KOPT-K1 (cell line): ENCODE results near the gene MCCC2.
A peak's percentile ranks its signal among the peaks of the same experiment; 100 is the strongest.
"Not testable (repeated sequence)": the region's sequence is repeated elsewhere in the genome, so short reads cannot be mapped to it uniquely, and the experiment has no call there.

Experiments
- H3K27ac ChIP-seq: fragments of 200-600 bp; sonication (generic); 2 replicates; pipeline ENCODE4 v1.5.1; 2016; ENCODE audit warnings: antibody characterized with exemption, mild to moderate bottlenecking, low read depth, low read length; ENCODE audit not compliant: poor library complexity, severe bottlenecking
- H3K36me3 ChIP-seq: fragments of 200-600 bp; sonication (generic); 2 replicates; pipeline ENCODE4 v1.5.1; 2017; ENCODE audit warnings: antibody characterized with exemption, mild to moderate bottlenecking, low read length, moderate library complexity; ENCODE audit not compliant: insufficient read depth
- H3K9me3 ChIP-seq: fragments of 200-600 bp; sonication (generic); 2 replicates; pipeline ENCODE4 v1.5.1; 2017; ENCODE audit warnings: antibody characterized with exemption, low read length, mild to moderate bottlenecking; ENCODE audit not compliant: insufficient read depth, poor library complexity, severe bottlenecking

The MCCC2 gene

DNA sequence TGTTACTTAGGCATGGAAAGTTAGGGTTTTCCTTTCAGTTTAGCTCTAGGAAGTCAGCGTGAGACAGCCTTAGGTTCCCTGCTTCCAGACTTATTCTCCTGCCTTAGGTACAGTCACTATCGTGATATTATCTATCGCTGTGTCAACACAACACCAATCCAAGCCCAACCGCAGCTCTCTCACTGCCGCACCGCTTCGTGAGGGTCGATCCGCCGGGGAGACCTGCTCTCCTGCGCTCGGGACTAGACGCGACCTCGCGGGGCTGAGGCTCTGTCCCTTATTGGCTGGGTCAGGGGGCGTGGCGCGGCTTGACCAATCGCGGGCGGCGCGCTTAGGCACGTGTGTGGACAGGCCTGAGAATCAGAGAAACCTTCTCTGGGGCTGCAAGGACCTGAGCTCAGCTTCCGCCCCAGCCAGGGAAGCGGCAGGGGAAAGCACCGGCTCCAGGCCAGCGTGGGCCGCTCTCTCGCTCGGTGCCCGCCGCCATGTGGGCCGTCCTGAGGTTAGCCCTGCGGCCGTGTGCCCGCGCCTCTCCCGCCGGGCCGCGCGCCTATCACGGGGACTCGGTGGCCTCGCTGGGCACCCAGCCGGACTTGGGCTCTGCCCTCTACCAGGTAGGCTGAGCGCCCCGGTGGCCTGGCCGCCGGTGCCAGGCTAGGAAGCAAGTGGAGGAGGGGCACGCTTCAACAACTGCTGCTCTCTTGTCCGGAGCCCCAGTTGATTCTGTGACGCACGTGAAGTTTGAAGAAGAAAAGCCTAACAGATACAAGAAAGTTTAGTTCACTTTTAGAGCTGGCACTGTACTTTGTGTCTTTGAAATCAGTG lies at the start of gene MCCC2:
Gene MCCC2 (plus strand): TSS at position 400 of the 825 bp plus-strand sequence. CDS start 86 bp downstream, at position 486.
- Histone ChIP-seq H3K36me3 (no peaks in the 10 kb centered on the region), H3K27ac (peak within 1 kb of the TSS; percentile 80), H3K9me3 (no peaks in the 10 kb centered on the region)

DNA sequence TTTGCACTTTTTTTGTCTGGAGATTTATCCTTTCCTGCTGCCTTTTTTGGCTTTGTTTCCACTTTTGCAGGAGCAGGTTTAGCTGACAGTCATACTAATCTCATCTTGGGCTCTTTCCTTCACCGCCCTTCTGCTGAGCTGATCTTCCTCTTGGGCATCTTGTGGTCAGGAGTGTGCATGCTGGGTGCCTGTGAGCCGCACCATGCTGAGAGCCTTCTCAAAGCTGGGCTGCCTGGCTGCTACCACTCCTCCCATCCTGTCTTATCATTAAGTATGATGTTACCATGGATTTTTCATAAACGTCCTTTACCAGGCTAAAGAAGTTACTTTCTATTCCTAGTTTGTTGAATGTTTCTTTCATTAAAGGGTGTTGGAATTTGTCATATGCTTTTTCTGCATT lies 49.5 kb upstream of the MCCC2 start:
- no peaks in the 10 kb centered on the region for H3K9me3 ChIP-seq
- peaks cover 99% of the 10 kb centered on the region for H3K36me3 ChIP-seq
- no peak overlapping the region for H3K27ac ChIP-seq

DNA sequence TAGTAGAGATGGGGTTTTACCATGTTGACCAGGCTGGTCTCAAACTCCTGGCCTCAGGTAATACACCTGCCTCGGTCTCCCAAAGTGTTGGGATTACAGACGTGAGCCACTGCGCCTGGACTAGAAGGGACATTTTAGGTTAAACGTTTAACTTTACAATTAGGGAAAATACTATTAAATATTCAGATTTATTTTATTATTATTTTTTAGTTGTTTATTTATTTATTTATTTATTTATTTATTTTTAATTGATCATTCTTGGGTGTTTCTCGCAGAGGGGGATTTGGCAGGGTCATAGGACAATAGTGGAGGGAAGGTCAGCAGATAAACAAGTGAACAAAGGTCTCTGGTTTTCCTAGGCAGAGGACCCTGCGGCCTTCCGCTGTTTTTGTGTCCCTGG lies 36.3 kb upstream of the MCCC2 start:
- H3K36me3 ChIP-seq: peaks cover 87% of the 10 kb centered on the region
- not testable (repeated sequence) for H3K27ac ChIP-seq, H3K9me3 ChIP-seq

DNA sequence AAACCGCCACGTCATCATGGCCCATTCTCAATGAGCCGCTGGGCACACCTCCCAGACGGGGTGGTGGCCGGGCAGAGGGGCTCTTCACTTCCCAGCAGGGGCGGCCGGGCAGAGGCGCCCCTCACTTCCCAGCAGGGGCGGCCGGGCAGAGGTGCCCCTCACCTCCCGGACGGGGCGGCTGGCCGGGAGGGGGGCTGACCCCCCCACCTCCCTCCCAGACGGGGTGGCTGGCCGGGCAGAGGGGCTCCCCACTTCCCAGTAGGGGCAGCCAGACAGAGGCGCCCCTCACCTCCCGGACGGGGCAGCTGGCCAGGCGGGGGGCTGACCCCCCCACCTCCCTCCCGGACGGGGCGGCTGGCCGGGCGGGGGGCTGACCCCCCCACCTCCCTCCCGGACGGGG lies 35.6 kb upstream of the MCCC2 start:
- H3K36me3 ChIP-seq: peaks cover 87% of the 10 kb centered on the region
- not testable (repeated sequence) for H3K27ac ChIP-seq, H3K9me3 ChIP-seq

DNA sequence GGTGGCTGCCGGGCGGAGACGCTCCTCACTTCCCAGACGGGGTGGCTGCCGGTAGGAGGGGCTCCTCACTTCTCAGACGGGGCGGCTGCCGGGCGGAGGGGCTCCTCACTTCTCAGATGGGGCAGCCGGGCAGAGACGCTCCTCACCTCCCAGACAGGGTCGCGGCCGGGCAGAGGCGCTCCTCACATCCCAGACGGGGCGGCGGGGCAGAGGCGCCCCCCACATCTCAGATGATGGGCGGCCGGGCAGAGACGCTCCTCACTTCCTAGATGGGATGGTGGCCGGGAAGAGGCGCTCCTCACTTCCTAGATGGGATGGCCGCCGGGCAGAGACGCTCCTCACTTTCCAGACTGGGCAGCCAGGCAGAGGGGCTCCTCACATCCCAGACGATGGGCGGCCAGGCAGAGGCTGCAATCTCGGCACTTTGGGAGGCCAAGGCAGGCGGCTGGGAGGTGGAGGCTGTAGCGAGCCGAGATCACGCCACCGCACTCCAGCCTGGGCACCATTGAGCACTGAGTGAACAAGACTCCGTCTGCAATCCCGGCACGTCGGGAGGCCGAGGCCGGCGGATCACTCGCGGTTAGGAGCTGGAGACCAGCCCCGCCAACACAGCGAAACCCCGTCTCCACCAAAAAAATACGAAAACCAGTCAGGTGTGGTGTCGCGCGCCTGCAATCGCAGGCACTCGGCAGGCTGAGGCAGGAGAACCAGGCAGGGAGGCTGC lies 35.0 kb upstream of the MCCC2 start:
- H3K27ac ChIP-seq, H3K9me3 ChIP-seq: not testable (repeated sequence)
- peaks cover 87% of the 10 kb centered on the region for H3K36me3 ChIP-seq

DNA sequence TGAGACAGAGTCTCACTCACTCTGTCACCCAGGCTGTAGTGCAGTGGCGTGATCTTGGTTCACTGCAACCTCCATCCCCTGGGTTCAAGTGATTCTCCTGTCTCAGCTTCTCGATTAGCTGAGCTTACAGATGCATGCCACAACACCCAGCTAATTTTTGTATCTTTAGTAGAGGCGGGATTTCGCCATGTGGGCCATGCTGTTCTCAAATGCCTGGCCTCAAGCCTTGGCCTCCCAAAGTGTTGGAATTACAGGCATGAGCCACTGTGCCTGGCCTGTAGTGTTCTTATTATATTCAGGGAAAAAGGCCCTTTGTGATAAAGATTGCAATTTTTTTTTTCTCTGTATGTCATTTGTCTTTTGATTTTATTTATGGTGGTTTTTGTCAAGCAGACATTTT lies 24.0 kb upstream of the MCCC2 start:
- peaks cover 95% of the 10 kb centered on the region for H3K36me3 ChIP-seq
- H3K9me3 ChIP-seq: no peaks in the 10 kb centered on the region
- no peak overlapping the region for H3K27ac ChIP-seq

DNA sequence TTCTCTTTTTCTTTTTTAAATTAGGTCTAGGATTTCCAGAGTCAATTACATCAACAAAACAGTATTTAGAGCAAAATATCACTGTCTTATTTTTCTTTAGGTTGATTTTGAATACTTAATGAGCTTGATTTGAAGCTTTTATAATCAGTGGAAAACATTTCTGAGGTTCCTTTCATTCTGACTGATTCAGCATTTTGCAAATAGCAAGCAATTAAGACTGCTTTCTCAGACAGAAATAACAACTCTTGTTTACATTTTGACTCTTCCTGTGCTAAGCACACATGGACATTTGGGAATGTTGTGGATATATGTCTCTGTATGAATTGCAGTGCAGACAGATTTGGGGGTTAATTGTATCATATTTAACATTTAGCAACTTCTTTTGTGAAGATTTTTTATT lies 22.2 kb upstream of the MCCC2 start:
- peaks cover 87% of the 10 kb centered on the region for H3K36me3 ChIP-seq
- H3K27ac ChIP-seq: no peak overlapping the region
- no peaks in the 10 kb centered on the region for H3K9me3 ChIP-seq

DNA sequence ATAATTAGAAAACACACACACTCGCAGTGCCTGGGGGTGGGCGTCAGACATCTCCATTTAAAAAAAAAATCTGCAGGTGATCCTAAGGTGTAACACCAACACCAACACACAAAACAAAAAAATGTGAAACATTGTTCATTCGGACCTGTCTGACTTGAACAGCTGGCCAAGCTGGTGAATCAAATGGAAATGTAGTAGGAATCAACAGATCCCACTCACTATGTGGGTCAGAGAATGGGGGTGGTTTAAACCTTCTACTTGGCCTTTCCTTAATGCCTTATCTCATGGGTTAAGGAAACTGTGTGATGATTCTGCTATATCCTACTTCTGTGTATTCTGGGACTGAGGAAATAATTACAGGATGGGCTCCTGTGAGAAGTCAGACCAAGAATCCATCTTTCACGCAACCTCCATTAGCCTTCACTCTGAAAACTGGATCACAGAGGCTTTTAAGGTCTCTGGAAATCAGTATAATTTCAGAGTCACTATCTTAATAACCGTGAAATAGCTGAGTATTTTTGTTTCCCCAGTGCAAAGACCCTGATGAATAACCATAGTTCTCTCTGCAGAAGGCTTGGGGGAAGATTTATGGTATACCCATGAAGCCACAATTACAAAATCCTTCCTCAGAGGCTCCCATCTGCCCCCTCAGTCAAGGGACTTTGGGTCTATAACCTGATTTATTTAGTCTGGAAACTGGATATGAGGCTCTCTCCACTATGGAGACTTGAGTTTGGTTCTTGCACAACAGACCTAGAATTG lies 17.2 kb upstream of the MCCC2 start:
- Histone ChIP-seq H3K9me3 (no peaks in the 10 kb centered on the region), H3K27ac (no peak overlapping the region), H3K36me3 (peaks cover 37% of the 10 kb centered on the region)

DNA sequence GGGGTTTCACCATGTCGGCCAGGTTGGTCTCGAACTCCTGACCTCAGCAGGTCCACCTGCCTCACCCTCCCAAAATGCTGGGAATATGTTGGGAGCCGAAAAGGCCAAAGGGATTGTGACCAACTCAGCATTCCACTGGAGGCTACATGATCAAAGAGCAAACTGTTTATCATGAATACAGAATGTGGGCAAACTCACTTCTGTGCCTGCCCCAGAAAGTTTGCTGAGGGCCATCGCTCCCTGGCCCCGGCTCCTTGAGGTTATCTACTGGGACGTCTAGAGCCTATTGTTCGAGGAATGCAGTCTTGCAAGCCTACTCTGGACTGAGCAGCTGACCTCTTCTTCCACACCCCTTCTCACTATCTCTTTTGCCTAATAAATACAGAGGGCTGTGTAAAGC lies 15.3 kb upstream of the MCCC2 start:
- not testable (repeated sequence) for H3K27ac ChIP-seq
- H3K36me3 ChIP-seq: peaks cover 21% of the 10 kb centered on the region

DNA sequence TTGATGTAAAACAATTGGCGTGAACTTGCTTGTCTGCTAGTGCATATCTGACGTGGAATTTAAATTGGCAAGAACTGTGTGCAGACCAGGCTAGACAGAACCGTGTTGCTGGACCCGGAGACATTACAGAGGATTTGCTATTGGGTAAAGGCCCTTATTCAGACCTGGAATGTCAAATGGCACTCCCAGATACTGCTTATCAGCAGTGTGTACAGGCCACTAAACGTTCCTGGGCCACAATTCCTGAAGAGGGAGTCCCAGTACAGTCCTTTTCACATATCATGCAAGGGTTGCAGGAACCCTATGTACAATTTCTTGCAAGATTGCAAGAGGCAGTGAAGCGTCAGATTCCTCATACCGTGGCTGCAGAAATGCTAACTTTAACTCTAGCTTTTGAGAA lies 13.5 kb upstream of the MCCC2 start:
- H3K27ac ChIP-seq: no peak overlapping the region
- H3K9me3 ChIP-seq: no peaks in the 10 kb centered on the region
- peaks cover 5% of the 10 kb centered on the region; the same call in 1 of the 2 replicates for H3K36me3 ChIP-seq

More for the DNA sequence above, 15.3 kb upstream of the MCCC2 start:
- H3K9me3 ChIP-seq: not testable (repeated sequence)

DNA sequence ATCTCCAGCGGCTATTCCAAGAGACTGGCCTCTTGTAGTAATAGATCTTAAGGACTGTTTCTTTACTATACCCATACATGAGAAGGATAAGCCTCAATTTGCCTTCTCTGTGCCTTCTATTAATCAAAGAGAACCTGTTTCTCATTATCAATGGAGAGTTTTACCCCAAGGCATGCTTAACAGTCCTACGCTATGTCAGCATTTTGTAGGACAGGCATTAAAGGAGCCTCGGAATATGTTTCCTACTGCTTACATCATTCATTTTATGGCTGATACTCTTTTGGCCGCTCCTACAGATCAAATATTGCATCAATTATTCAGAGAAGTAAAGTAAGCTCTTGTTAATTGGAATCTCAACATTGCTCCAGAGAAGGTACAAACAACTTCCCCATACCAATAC lies 11.6 kb upstream of the MCCC2 start:
- H3K9me3 ChIP-seq, H3K27ac ChIP-seq: not testable (repeated sequence)

DNA sequence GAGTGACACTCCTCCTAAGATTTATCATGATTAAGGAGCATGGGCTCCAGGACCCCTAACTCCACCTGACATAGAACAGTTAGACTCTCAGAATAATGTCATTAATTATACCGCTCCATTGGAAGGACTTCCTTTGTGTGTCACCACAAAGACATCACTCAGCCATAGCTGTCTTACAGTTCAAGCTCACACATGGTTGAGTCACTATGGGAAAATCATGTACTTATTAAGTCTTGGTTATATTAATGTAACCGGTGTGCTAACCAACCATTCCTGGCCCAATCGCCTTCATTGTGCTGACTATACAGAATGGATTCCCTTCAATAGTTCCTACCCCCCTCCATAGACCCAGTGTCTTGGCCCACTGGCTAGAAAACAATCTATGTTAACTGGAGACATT lies 10.9 kb upstream of the MCCC2 start:
- Histone ChIP-seq H3K27ac (no peak overlapping the region), H3K36me3 (no peaks in the 10 kb centered on the region), H3K9me3 (no peaks in the 10 kb centered on the region)

More for the DNA sequence above, 11.6 kb upstream of the MCCC2 start:
- not testable (repeated sequence) for H3K36me3 ChIP-seq

DNA sequence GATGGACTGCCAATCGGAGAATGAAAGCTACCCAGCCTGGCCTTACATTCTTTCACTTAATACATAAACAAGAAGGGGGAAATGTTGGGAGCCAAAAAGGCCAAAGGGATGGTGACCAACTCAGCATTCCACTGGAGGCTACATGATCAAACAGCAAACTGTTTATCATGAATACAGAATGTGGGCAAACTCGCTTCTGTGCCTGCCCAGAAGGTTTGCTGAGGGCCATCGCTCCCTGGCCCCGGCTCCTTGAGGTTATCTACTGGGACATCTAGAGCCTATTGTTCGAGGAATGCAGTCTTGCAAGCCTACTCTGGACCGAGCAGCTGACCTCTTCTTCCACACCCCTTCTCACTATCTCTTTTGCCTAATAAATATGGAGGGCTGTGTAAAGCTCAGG lies 9.3 kb upstream of the MCCC2 start:
- not testable (repeated sequence) for H3K9me3 ChIP-seq, H3K36me3 ChIP-seq, H3K27ac ChIP-seq

DNA sequence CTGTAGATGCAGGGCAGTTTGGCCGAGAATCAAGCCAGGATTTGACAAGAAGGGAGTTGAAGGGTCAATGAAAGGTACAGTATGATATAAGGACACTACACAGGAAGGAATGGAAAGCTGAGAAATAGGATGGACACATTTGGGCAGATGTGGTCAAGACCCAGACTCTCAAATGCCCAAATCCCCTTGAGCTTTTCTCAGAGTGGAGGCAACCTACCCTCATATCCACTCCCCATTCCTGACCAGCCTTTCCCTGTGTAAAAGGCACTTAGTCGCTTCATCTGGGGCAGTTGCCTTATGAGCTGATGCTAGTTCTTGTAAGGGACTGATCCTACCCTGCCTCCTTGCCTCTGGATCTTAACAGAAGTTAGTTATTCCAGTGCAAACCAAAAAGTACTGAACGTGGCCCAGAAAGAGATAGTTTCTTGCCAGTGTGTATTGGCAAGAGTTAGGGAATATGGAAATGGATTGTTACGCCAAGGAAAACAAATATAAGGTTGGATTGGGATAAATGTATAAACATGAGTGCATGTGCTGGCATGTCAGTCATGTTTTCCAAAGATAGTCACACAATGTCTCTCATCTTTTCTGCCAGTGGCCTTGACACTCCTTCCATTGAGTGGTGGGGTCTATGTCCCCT lies 4.1 kb upstream of the MCCC2 start:
- H3K27ac ChIP-seq: no peak overlapping the region
- no peaks in the 10 kb centered on the region for H3K36me3 ChIP-seq
- no peaks in the 10 kb centered on the region for H3K9me3 ChIP-seq
